ENCODE measurements around the gene NDFIP2.

GRCh38 chr13:79543883-79544282 is 62.9 kb downstream of the NDFIP2 start:
- TF ChIP-seq EZH2phosphoT487 (IDR thresholded peaks at IDR 0.05; ENCODE audit: borderline replicate concordance, low read depth, low read length), result no peak
- TF ChIP-seq CTCF (conservative IDR thresholded peaks at IDR 0.05; ENCODE audit: low read length), result no peak

Measured in OCI-LY7 (cell line).